ENCODE measurements around the gene TAF1B. TPM values are rescaled to one million over a fixed set of nuclear protein-coding genes. Genes with fewer than 3 reads are reported as not detected.
"Not testable (repeated sequence)": the region's sequence is repeated elsewhere in the genome, so short reads cannot be mapped to it uniquely, and the experiment has no call there.

The TAF1B gene
- total and polyA plus RNA-seq, 2 donors (not counting 1 experiment from before 2014, with no cell fraction given), result 19.5 to 32.9 TPM

DNA sequence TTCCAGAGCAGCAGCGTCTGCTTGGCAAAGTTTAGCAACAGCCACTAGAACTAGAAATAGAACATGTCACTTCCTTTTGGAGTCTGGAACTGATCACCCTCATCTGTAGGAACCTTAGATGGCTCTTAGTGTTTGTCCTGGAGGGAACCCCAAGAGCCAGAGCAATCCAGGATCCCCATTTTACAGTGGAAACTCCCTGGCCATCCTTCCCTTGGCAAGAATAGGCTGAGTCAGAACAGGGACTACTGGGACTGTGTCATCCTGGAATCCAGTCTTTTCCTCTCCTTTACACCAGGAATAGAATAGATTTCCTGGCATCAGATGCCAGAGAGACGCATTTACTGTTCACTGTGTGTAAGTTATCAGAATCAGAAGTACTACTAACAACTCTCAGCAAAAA, 75.0 kb downstream of the TAF1B start:
- H3K4me2 ChIP-seq (ENCODE audit: extremely low read depth, insufficient read depth, low read length), result no peak overlapping the region
- no peaks in the 10 kb centered on the region for H3K27me3 ChIP-seq (ENCODE audit: control insufficient read depth, insufficient read depth, low read length)
- H3K9me3 ChIP-seq (ENCODE audit: control insufficient read depth, insufficient read depth, low read depth, low read length), result no peaks in the 10 kb centered on the region
- H4K20me1 ChIP-seq (ENCODE audit: control insufficient read depth, extremely low read depth, insufficient read depth, low read length), result no peaks in the 10 kb centered on the region
- no peak overlapping the region for H3K9ac ChIP-seq (ENCODE audit: insufficient read depth, low read length)
- H3K36me3 ChIP-seq (ENCODE audit: control insufficient read depth, insufficient read depth, low read length), result peaks cover 10% of the 10 kb centered on the region
- H3K4me3 ChIP-seq (replicated peaks in 1 of 4; ENCODE audit: control extremely low read depth in 1 of 4, insufficient read depth in 1 of 4, low read depth in 3 of 4, low read length in 4 of 4), result no peak overlapping the region
- no peak overlapping the region for H3K27ac ChIP-seq (ENCODE audit: insufficient read depth, low read length)
- no peaks in the 10 kb centered on the region for H3K4me1 ChIP-seq (ENCODE audit: control insufficient read depth, extremely low read depth, insufficient read depth, low read length)
- peak in 1 of 2 donors; percentile 53 for DNase-seq (ENCODE audit: low read depth in 2 of 2)
- H3K79me2 ChIP-seq (ENCODE audit: control insufficient read depth, insufficient read depth, low read length), result no peaks in the 10 kb centered on the region
- TF ChIP-seq, protein P1, sequence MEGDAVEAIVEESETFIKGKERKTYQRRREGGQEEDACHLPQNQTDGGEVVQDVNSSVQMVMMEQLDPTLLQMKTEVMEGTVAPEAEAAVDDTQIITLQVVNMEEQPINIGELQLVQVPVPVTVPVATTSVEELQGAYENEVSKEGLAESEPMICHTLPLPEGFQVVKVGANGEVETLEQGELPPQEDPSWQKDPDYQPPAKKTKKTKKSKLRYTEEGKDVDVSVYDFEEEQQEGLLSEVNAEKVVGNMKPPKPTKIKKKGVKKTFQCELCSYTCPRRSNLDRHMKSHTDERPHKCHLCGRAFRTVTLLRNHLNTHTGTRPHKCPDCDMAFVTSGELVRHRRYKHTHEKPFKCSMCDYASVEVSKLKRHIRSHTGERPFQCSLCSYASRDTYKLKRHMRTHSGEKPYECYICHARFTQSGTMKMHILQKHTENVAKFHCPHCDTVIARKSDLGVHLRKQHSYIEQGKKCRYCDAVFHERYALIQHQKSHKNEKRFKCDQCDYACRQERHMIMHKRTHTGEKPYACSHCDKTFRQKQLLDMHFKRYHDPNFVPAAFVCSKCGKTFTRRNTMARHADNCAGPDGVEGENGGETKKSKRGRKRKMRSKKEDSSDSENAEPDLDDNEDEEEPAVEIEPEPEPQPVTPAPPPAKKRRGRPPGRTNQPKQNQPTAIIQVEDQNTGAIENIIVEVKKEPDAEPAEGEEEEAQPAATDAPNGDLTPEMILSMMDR (conservative IDR thresholded peaks at IDR 0.05 in 1 of 2, IDR thresholded peaks at IDR 0.05 in 1 of 2; ENCODE audit: low read depth in 1 of 2, low read length in 2 of 2), result no peak
- TF ChIP-seq EZH2 (IDR thresholded peaks at IDR 0.05; ENCODE audit: low read length, missing control alignments), result no peak
- no peak overlapping the region for H2AFZ ChIP-seq (ENCODE audit: low read length)

DNA sequence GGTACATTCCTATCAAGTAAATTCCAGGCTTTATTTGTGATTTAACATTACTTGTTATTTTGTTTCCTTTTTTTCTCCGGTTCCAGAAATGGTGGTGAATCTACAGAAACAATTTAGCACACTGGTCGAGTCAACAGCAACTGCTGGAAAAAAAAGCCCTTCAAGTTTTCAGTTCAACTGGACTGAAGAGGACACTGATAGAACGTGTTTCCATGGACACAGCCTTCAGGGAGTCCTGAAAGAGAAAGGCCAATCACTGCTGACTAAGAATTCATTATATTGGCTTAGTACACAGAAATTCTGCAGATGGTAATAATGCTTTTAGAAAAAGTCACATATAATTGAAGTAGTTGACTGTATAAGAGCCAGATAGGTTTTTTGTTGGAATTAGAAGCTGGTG, 76.2 kb downstream of the TAF1B start:
- no peaks in the 10 kb centered on the region for H4K20me1 ChIP-seq (ENCODE audit: control insufficient read depth, extremely low read depth, insufficient read depth, low read length)
- no peak overlapping the region for H3K27ac ChIP-seq (ENCODE audit: insufficient read depth, low read length)
- no peak for DNase-seq (ENCODE audit: low read depth in 2 of 2)
- H3K27me3 ChIP-seq (ENCODE audit: control insufficient read depth, insufficient read depth, low read length), result no peaks in the 10 kb centered on the region
- H3K4me2 ChIP-seq (ENCODE audit: extremely low read depth, insufficient read depth, low read length), result no peak overlapping the region
- H3K4me3 ChIP-seq (replicated peaks in 1 of 4; ENCODE audit: control extremely low read depth in 1 of 4, insufficient read depth in 1 of 4, low read depth in 3 of 4, low read length in 4 of 4), result no peak overlapping the region
- TF ChIP-seq, protein P1 (conservative IDR thresholded peaks at IDR 0.05 in 1 of 2, IDR thresholded peaks at IDR 0.05 in 1 of 2; ENCODE audit: low read depth in 1 of 2, low read length in 2 of 2), result no peak
- no peak for TF ChIP-seq EZH2 (IDR thresholded peaks at IDR 0.05; ENCODE audit: low read length, missing control alignments)
- no peak overlapping the region for H3K9ac ChIP-seq (ENCODE audit: insufficient read depth, low read length)
- H3K36me3 ChIP-seq (ENCODE audit: control insufficient read depth, insufficient read depth, low read length), result peaks cover 10% of the 10 kb centered on the region
- H3K9me3 ChIP-seq (ENCODE audit: control insufficient read depth, insufficient read depth, low read depth, low read length), result no peaks in the 10 kb centered on the region
- H3K79me2 ChIP-seq (ENCODE audit: control insufficient read depth, insufficient read depth, low read length), result no peaks in the 10 kb centered on the region
- H2AFZ ChIP-seq (ENCODE audit: low read length), result no peak overlapping the region
- H3K4me1 ChIP-seq (ENCODE audit: control insufficient read depth, extremely low read depth, insufficient read depth, low read length), result no peaks in the 10 kb centered on the region

DNA sequence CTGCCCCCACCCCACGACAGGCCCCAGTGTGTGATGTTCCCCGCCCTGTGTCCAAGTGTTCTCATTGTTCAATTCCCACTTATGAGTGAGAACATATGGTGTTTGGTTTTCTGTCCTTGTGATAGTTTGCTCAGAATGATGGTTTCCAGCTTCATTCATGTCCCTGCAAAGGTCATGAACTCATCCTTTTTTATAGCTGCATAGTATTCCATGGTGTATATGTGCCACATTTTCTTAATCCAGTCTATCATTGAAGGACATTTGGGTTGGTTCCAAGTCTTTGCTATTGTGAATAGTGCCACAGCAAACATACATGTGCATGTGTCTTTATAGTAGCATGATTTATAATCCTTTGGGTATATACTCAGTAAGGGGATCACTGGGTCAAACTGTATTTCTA, 83.7 kb downstream of the TAF1B start:
- H2AFZ ChIP-seq (ENCODE audit: low read length); H3K4me2 ChIP-seq (ENCODE audit: extremely low read depth, insufficient read depth, low read length); H3K79me2 ChIP-seq (ENCODE audit: control insufficient read depth, insufficient read depth, low read length): not testable (repeated sequence)

More for the DNA sequence above, 83.7 kb downstream of the TAF1B start:
- not testable (repeated sequence) for H3K27ac ChIP-seq (ENCODE audit: insufficient read depth, low read length); H4K20me1 ChIP-seq (ENCODE audit: control insufficient read depth, extremely low read depth, insufficient read depth, low read length); H3K27me3 ChIP-seq (ENCODE audit: control insufficient read depth, insufficient read depth, low read length); H3K9ac ChIP-seq (ENCODE audit: insufficient read depth, low read length); H3K4me3 ChIP-seq (replicated peaks in 1 of 4; ENCODE audit: control extremely low read depth in 1 of 4, insufficient read depth in 1 of 4, low read depth in 3 of 4, low read length in 4 of 4); H3K36me3 ChIP-seq (ENCODE audit: control insufficient read depth, insufficient read depth, low read length); H3K4me1 ChIP-seq (ENCODE audit: control insufficient read depth, extremely low read depth, insufficient read depth, low read length); DNase-seq (ENCODE audit: low read depth in 2 of 2); H3K9me3 ChIP-seq (ENCODE audit: control insufficient read depth, insufficient read depth, low read depth, low read length)
